ENCODE results near the gene SLC6A19.

The SLC6A19 gene

DNA sequence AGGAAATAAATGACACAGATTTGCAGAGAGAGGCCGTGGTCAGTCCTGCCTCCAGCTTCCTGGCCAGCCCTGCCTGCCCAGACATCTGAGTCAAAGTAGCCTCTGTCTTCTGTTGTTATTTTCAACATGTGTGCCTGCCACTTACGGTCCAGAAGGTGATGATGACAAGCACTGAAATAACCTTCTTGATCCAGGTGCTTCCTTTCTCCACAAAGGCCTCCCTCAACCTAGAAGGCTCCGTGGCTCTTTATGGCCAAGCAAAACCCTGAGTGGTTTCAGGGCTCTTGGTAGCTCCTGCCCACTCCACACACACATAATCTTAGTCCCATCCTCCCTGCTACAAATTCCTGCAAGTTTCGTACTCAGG is 34.1 kb upstream of the SLC6A19 start:
- no peak overlapping the region for H3K4me3 ChIP-seq (ENCODE audit: low read depth in 1 of 2, low read length in 1 of 2)
- no peak overlapping the region for H3K27ac ChIP-seq
- H3K36me3 ChIP-seq, result no peaks in the 10 kb centered on the region
- H3K27me3 ChIP-seq, result peaks cover 11% of the 10 kb centered on the region
- TF ChIP-seq CTCF (IDR thresholded peaks at IDR 0.05), result no peak
- no peaks in the 10 kb centered on the region for H3K4me1 ChIP-seq (ENCODE audit: control insufficient read depth in 1 of 2, insufficient read depth in 1 of 2, low read depth in 1 of 2, low read length in 1 of 2)
- no peaks in the 10 kb centered on the region for H3K9me3 ChIP-seq

DNA sequence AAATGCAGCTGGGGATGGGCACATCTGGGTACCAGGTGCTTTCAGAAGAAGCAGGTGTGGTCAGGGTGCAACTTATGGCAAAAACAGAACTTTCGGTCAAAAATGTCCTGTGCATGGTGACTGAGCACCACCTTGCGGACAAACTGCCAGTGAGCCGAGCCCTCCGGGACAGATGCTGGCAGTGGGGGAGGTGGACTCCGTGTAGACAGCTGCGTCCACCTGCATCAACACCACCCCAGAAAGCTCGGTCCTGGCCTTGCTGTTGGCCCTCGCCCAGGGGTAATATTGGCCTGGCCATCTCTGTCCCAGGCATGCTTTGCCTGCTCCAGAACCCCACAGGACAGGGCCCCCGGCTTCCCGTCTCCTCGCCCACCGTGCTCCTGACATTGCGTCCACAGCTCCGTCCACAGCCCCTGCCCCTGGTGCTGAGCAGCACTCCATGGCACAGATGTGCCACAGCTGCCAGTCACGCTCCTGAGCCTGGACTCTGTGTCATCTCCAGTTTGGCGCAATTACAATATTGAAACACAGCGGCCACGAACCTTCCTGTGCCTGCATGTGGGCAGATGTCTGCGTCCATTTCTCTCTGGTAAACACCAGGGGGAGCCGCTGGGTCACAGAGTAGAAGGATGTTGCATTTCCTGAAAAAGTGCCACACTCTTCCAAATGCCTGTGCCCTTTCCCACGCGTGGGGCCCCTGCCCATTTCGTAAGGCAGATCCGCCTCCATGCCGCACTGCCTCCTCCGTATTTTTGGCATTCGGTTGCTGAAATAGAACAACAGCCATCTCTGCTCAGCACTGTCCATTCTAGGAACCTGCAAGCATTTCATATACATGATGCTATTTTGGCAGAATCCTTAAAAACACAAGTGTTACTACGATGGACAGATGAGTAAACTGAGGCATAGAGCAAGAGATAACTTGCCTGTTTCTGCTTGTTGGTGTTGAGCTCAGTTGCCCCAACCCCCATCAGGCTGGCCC is 33.4 kb upstream of the SLC6A19 start:
- H3K4me3 ChIP-seq (ENCODE audit: low read depth in 1 of 2, low read length in 1 of 2), result no peak overlapping the region
- no peaks in the 10 kb centered on the region for H3K36me3 ChIP-seq

DNA sequence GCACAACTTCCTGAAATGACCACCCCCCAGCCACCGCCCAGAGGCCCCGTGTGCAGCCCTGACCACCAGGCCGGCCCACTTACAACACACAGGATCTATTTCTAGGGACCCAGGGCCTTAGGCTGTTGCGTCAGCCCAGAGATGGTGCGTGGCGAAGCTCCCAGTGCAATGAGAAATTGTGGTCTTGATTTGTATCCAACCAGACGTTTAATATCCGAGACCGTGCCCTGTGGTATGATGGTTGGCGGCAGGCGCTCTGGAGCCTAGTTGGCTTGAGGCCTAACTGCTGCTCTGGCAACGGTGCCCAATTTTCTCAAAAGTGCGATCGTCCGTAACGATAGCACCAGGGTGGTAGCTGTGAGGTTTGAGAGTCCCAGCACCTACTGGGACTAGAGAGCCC is 32.6 kb upstream of the SLC6A19 start:
- no peak for TF ChIP-seq CTCF (IDR thresholded peaks at IDR 0.05)
- no peak overlapping the region for H3K4me3 ChIP-seq (ENCODE audit: low read depth in 1 of 2, low read length in 1 of 2)
- no peaks in the 10 kb centered on the region for H3K36me3 ChIP-seq
- H3K4me1 ChIP-seq (ENCODE audit: control insufficient read depth in 1 of 2, insufficient read depth in 1 of 2, low read depth in 1 of 2, low read length in 1 of 2), result no peaks in the 10 kb centered on the region
- peaks cover 7% of the 10 kb centered on the region for H3K27me3 ChIP-seq
- no peak overlapping the region for H3K27ac ChIP-seq
- no peaks in the 10 kb centered on the region for H3K9me3 ChIP-seq

More for the DNA sequence above, 33.4 kb upstream of the SLC6A19 start:
- Histone ChIP-seq H3K4me1 (ENCODE audit: control insufficient read depth in 1 of 2, insufficient read depth in 1 of 2, low read depth in 1 of 2, low read length in 1 of 2) (no peaks in the 10 kb centered on the region), H3K27me3 (peaks cover 11% of the 10 kb centered on the region), H3K9me3 (no peaks in the 10 kb centered on the region), H3K27ac (no peak overlapping the region)
- TF ChIP-seq CTCF (IDR thresholded peaks at IDR 0.05), result peak; percentile 2

GRCh38 chr5:1169211-1170115 is 31.9 kb upstream of the SLC6A19 start:
- no peaks in the 10 kb centered on the region for H3K36me3 ChIP-seq
- H3K27ac ChIP-seq, result no peak overlapping the region
- no peak overlapping the region for H3K4me3 ChIP-seq (ENCODE audit: low read depth in 1 of 2, low read length in 1 of 2)
- peaks cover 7% of the 10 kb centered on the region for H3K27me3 ChIP-seq
- H3K9me3 ChIP-seq, result no peaks in the 10 kb centered on the region
- H3K4me1 ChIP-seq (ENCODE audit: control insufficient read depth in 1 of 2, insufficient read depth in 1 of 2, low read depth in 1 of 2, low read length in 1 of 2), result no peaks in the 10 kb centered on the region
- TF ChIP-seq CTCF (IDR thresholded peaks at IDR 0.05), result no peak

- TF ChIP-seq CTCF (IDR thresholded peaks at IDR 0.05), result no peak
- H3K27me3 ChIP-seq, result peaks cover 7% of the 10 kb centered on the region
Measured at GRCh38 chr5:1171340-1171941, 30.0 kb upstream of the SLC6A19 start.

More at GRCh38 chr5:1171340-1171941, 30.0 kb upstream of the SLC6A19 start:
- H3K9me3 ChIP-seq, result no peaks in the 10 kb centered on the region
- no peaks in the 10 kb centered on the region for H3K36me3 ChIP-seq
- H3K4me1 ChIP-seq (ENCODE audit: control insufficient read depth in 1 of 2, insufficient read depth in 1 of 2, low read depth in 1 of 2, low read length in 1 of 2), result no peaks in the 10 kb centered on the region
- H3K4me3 ChIP-seq (ENCODE audit: low read depth in 1 of 2, low read length in 1 of 2), result no peak overlapping the region
- no peak overlapping the region for H3K27ac ChIP-seq

All from neutrophil (primary cell).